CD4-positive, CD25-positive, alpha-beta regulatory T cell (primary cell): ENCODE measurements around the gene SLC2A9. TPM values are rescaled to one million over a fixed set of nuclear protein-coding genes. Genes with fewer than 3 reads are reported as not detected.

Experiments used
- ATAC-seq, 2 donors: fragments of 150-1000 bp; cut with Tn5 transposase; one replicate each; pipeline ENCODE4 v1.10.0; 2021; ENCODE audit warnings: low read depth in 2 of 2, moderate number of reproducible peaks in 2 of 2, moderate library complexity in 1 of 2
- DNase-seq, 3 donors: peaks; one replicate each; pipeline versions ENCODE4 v3.0.0 to v3.0.0-alpha.2; 2012 to 2022; ENCODE audit warnings: mixed read lengths in 1 of 3
- H3K27ac ChIP-seq: one replicate; pipeline ENCODE4 v1.7.0; 2013; ENCODE audit warnings: mild to moderate bottlenecking, low read length; ENCODE audit not compliant: insufficient read depth, poor library complexity, severe bottlenecking
- H3K27me3 ChIP-seq: one replicate; pipeline ENCODE4 v1.7.0; 2013; ENCODE audit warnings: low read length; ENCODE audit not compliant: control insufficient read depth, insufficient read depth
- H3K36me3 ChIP-seq: one replicate; pipeline ENCODE4 v1.7.0; 2013; ENCODE audit warnings: mild to moderate bottlenecking, low read length, moderate library complexity; ENCODE audit not compliant: control insufficient read depth, insufficient read depth
- H3K4me1 ChIP-seq: 2 replicates; pipeline ENCODE4 v1.7.0; 2013; ENCODE audit warnings: mild to moderate bottlenecking, low read length; ENCODE audit not compliant: insufficient read depth, control insufficient read depth, poor library complexity, severe bottlenecking
- H3K4me3 ChIP-seq: one replicate; pipeline ENCODE4 v1.7.0; 2013; ENCODE audit warnings: low read depth, mild to moderate bottlenecking, low read length, moderate library complexity
- H3K9me3 ChIP-seq, 2 experiments: 1 replicate in 1 of 2; 2 replicates in 1 of 2; pipeline ENCODE4 v1.7.0; 2013; ENCODE audit warnings: low read length in 2 of 2, mild to moderate bottlenecking in 1 of 2, moderate library complexity in 1 of 2; ENCODE audit not compliant: control insufficient read depth in 2 of 2
- H3K27ac Mint-ChIP-seq, 3 donors: one replicate each; pipeline ENCODE4 v1.8.0; 2020 to 2022; ENCODE audit warnings: mild to moderate bottlenecking in 3 of 3, mixed read lengths in 3 of 3, moderate library complexity in 2 of 3
- H3K27me3 Mint-ChIP-seq: one replicate; pipeline ENCODE4 v1.8.0; 2022; ENCODE audit warnings: mild to moderate bottlenecking, mixed read lengths
- H3K36me3 Mint-ChIP-seq: one replicate; pipeline ENCODE4 v1.8.0; 2020; ENCODE audit warnings: mixed read lengths
- H3K4me1 Mint-ChIP-seq, 4 donors: one replicate each; pipeline ENCODE4 v1.8.0; 2020 to 2022; ENCODE audit warnings: mixed read lengths in 4 of 4, mild to moderate bottlenecking in 1 of 4
- H3K4me3 Mint-ChIP-seq, 4 donors: one replicate each; pipeline ENCODE4 v1.8.0; 2020 to 2022; ENCODE audit warnings: mild to moderate bottlenecking in 4 of 4, mixed read lengths in 4 of 4, moderate library complexity in 3 of 4
- H3K9me3 Mint-ChIP-seq, 7 donors: one replicate each; pipeline ENCODE4 v1.8.0; 2020 to 2022; ENCODE audit warnings: mixed read lengths in 7 of 7, mild to moderate bottlenecking in 3 of 7, moderate library complexity in 2 of 7
- polyA plus RNA-seq, 4 donors: library from polyadenylated mRNA; unstranded; fragments of 300-500 nt; fragmentation: Illumina TruSeq; gene quantifications; one replicate each; pipeline ENCODE4 v1.2.3, GENCODE V29; 2021
- total RNA-seq: library from RNA; stranded (reverse); gene quantifications from one replicate; pipeline ENCODE4 v1.2.3, GENCODE V29; 2022

The SLC2A9 gene
- total and polyA plus RNA-seq, 5 donors from 2014 or later, result 0.41 to 5.7 (median 0.81) TPM

GRCh38 chr4:10050721-10051120 is 29.4 kb upstream of the SLC2A9 start:
- no peak overlapping the region for H3K4me3 ChIP-seq
- no peaks in the 10 kb centered on the region for H3K4me1 ChIP-seq
- Mint-ChIP-seq H3K4me1 (peaks cover 0 to 9% (median 3%) of the 10 kb centered on the region in 4 donors), H3K36me3 (peaks cover 27% of the 10 kb centered on the region), H3K27me3 (peaks cover 8% of the 10 kb centered on the region), H3K9me3 (peaks cover 0 to under 1% (median 0%) of the 10 kb centered on the region in 7 donors), H3K4me3 (no peak overlapping the region), H3K27ac (no peak overlapping the region)
- H3K27me3 ChIP-seq, result no peaks in the 10 kb centered on the region
- no peak for DNase-seq
- no peaks in the 10 kb centered on the region for H3K9me3 ChIP-seq
- H3K36me3 ChIP-seq, result no peaks in the 10 kb centered on the region
- H3K27ac ChIP-seq, result no peak overlapping the region
- ATAC-seq, result no peak

DNA sequence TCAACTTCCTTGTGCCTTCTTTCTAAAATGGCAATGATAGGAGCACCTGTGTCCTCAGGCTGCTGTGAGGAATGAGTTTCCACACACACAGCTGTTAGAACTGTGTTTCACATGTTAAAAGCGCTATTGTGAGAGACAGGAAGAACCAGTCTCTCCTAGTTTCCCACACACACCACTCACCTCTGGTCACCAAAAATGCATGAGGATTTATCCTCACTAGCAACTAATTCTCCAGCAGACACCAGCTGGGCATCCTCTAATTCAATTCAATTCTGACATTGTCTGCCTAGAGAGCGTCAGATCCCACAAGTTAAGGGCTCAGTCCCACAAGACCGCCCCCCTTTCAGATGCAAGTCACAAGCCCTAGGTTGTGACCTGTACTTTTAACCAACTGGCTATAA is 29.0 kb upstream of the SLC2A9 start:
- Histone ChIP-seq H3K27ac (no peak overlapping the region), H3K4me1 (no peaks in the 10 kb centered on the region), H3K36me3 (no peaks in the 10 kb centered on the region), H3K27me3 (no peaks in the 10 kb centered on the region), H3K9me3 (no peaks in the 10 kb centered on the region), H3K4me3 (no peak overlapping the region)
- H3K4me3 Mint-ChIP-seq, result no peak overlapping the region
- no peak overlapping the region for H3K27ac Mint-ChIP-seq
- peaks cover 26% of the 10 kb centered on the region for H3K36me3 Mint-ChIP-seq
- H3K27me3 Mint-ChIP-seq, result peaks cover 8% of the 10 kb centered on the region
- DNase-seq (no peak), ATAC-seq (no peak)
- peaks cover 0 to 9% (median 3%) of the 10 kb centered on the region in 4 donors for H3K4me1 Mint-ChIP-seq
- H3K9me3 Mint-ChIP-seq, result no peaks in the 10 kb centered on the region

DNA sequence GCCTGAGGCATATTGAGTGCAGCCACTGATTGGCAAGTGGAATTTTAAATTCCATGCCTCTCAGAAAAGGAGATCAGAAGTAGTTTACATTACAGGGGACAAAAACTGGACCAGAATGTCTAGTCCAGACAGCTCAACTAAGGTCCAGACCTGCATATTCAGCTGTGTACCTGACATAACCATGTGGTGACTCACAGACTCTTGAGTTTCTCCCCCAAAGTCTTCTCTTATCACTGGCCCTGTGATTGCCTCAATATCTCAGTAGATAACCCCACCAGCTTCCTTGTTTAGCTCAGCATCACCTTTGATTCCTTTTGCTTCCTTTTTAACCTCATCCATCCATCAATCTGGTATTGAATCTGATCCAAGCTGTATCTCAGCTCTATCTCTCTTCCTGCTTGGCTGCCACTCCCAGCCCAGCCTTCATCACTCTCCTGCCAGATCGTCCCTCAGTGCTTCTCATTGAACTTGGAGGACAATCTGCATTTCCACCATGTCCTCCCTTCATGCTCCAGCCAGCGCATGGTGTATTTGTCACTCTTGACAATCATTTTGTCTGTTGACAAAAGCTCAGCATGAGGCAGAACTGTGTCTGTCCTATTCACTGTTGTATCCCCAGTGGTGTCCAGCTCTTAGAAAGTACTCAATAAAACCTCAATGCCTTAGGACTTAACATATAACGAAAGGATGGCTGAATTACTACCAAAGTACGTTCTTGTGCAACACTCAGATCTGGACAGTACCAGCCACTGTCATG is 27.8 kb upstream of the SLC2A9 start:
- H3K4me3 Mint-ChIP-seq, result no peak overlapping the region
- H3K9me3 ChIP-seq, result no peaks in the 10 kb centered on the region
- H3K27ac Mint-ChIP-seq, result no peak overlapping the region
- no peak overlapping the region for H3K27ac ChIP-seq
- no peaks in the 10 kb centered on the region for H3K27me3 ChIP-seq
- no peaks in the 10 kb centered on the region for H3K36me3 ChIP-seq
- DNase-seq, result no peak
- ATAC-seq, result no peak
- peaks cover 8% of the 10 kb centered on the region for H3K27me3 Mint-ChIP-seq
- peaks cover 0 to 3% (median 0%) of the 10 kb centered on the region in 7 donors for H3K9me3 Mint-ChIP-seq
- H3K4me3 ChIP-seq, result no peak overlapping the region
- H3K36me3 Mint-ChIP-seq, result peaks cover 29% of the 10 kb centered on the region
- H3K4me1 Mint-ChIP-seq, result peaks cover 0 to 9% (median 3%) of the 10 kb centered on the region in 4 donors
- H3K4me1 ChIP-seq, result no peaks in the 10 kb centered on the region

- H3K4me1 Mint-ChIP-seq, result peaks cover 0 to 5% (median 3%) of the 10 kb centered on the region in 4 donors
- no peaks in the 10 kb centered on the region for H3K27me3 ChIP-seq
- no peaks in the 10 kb centered on the region for H3K4me1 ChIP-seq
- H3K36me3 Mint-ChIP-seq, result peaks cover 31% of the 10 kb centered on the region
- ATAC-seq, result no peak
- no peak overlapping the region for H3K27ac ChIP-seq
- H3K36me3 ChIP-seq, result no peaks in the 10 kb centered on the region
- H3K9me3 ChIP-seq, result peaks cover 5% of the 10 kb centered on the region in 2 experiments
- DNase-seq, result no peak
- H3K4me3 ChIP-seq, result no peak overlapping the region
- no peak overlapping the region for H3K27ac Mint-ChIP-seq
- peaks cover 0 to 4% (median 0%) of the 10 kb centered on the region in 7 donors for H3K9me3 Mint-ChIP-seq
- peaks cover 8% of the 10 kb centered on the region for H3K27me3 Mint-ChIP-seq
- H3K4me3 Mint-ChIP-seq, result no peak overlapping the region
These were observed 26.7 kb upstream of the SLC2A9 start for GRCh38 chr4:10047967-10048366.

DNA sequence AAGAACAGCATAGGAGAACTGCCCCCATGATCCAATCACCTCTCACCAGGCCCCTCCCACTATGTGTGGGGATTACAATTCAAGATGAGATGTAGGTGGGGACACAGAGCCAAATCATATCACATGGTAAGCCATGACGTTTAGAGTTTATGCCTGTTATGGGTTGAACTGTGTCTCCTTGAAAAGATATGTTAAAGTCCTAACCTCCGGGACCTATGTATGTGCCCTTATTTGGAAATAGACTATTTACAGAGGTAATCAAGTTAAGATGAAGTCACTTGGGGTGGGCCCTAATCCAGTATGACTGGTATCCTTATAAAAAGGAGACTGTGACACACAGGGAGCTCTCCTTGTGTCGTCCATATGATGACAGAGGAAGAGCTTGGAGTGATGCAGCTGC is 25.2 kb upstream of the SLC2A9 start:
- no peak overlapping the region for H3K27ac Mint-ChIP-seq
- H3K27me3 Mint-ChIP-seq, result peaks cover 8% of the 10 kb centered on the region
- H3K4me3 ChIP-seq, result no peak overlapping the region
- peaks cover 31% of the 10 kb centered on the region for H3K36me3 Mint-ChIP-seq
- peaks cover 11 to 14% of the 10 kb centered on the region in 2 experiments for H3K9me3 ChIP-seq
- H3K4me3 Mint-ChIP-seq, result no peak overlapping the region
- no peak for DNase-seq
- peaks cover 0 to 5% (median 0%) of the 10 kb centered on the region in 4 donors for H3K4me1 Mint-ChIP-seq
- H3K36me3 ChIP-seq, result no peaks in the 10 kb centered on the region
- H3K27ac ChIP-seq, result no peak overlapping the region
- H3K27me3 ChIP-seq, result peaks cover 2% of the 10 kb centered on the region
- peaks cover 0 to 14% (median 2%) of the 10 kb centered on the region in 7 donors for H3K9me3 Mint-ChIP-seq
- no peaks in the 10 kb centered on the region for H3K4me1 ChIP-seq
- no peak for ATAC-seq

DNA sequence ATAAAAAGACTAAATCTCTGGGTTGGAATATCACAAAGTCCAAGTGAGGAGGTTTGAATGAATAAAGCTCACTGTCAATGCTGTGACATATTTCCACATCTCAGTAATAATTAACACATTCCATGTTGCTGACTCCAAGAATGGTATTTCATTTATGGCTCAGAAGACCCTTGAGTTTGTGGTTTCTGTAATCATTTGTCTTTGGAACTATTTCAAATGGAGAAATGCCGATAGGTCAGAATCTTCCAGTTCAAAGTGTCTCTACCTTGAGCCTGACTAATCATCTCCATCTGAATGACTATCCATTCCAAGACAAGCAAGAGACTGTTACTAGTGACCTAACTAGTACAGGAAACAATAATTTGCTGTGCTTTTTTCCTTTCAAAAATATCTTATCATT is 24.2 kb upstream of the SLC2A9 start:
- H3K4me1 Mint-ChIP-seq, result peaks cover 0 to 5% (median 0%) of the 10 kb centered on the region in 4 donors
- no peak overlapping the region for H3K4me3 Mint-ChIP-seq
- no peak overlapping the region for H3K27ac ChIP-seq

DNA sequence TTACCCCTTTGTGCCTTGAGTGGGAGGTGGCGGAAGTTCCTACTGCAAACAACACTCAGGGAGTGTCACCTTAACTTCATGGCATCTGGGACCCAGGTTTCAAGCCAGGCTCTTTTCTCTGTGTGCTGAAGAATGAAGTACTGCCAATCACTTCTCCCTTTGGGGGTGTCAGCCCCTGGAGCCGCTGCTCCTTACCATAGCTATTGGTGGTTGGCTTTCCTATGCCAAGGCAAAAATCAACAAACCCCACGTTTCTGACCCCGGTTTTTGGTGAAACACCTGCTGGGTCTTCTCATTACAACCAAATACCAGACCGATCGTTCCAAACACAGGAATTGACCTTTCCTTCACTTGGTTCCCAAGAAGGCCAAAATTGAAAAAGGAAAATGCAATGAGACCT is 19.7 kb upstream of the SLC2A9 start:
- DNase-seq (no peak), ATAC-seq (no peak)
- peaks cover 11 to 14% of the 10 kb centered on the region in 2 experiments for H3K9me3 ChIP-seq
- no peak overlapping the region for H3K4me3 ChIP-seq
- Mint-ChIP-seq H3K4me3 (no peak overlapping the region), H3K9me3 (peaks cover 0 to 14% (median 2%) of the 10 kb centered on the region in 7 donors), H3K36me3 (peaks cover 42% of the 10 kb centered on the region), H3K27ac (no peak overlapping the region), H3K4me1 (peaks cover 0 to 1% (median 0%) of the 10 kb centered on the region in 4 donors), H3K27me3 (no peaks in the 10 kb centered on the region)
- H3K27me3 ChIP-seq, result peaks cover 2% of the 10 kb centered on the region
- no peaks in the 10 kb centered on the region for H3K4me1 ChIP-seq
- no peaks in the 10 kb centered on the region for H3K36me3 ChIP-seq
- H3K27ac ChIP-seq, result no peak overlapping the region

More for the DNA sequence above, 24.2 kb upstream of the SLC2A9 start:
- H3K9me3 ChIP-seq, result peaks cover 11 to 14% of the 10 kb centered on the region in 2 experiments
- no peaks in the 10 kb centered on the region for H3K36me3 ChIP-seq
- ATAC-seq (no peak), DNase-seq (no peak)
- Mint-ChIP-seq H3K36me3 (peaks cover 32% of the 10 kb centered on the region), H3K27ac (no peak overlapping the region), H3K9me3 (peaks cover 0 to 14% (median 2%) of the 10 kb centered on the region in 7 donors), H3K27me3 (peaks cover 8% of the 10 kb centered on the region)
- H3K27me3 ChIP-seq, result peaks cover 2% of the 10 kb centered on the region
- no peak overlapping the region for H3K4me3 ChIP-seq
- no peaks in the 10 kb centered on the region for H3K4me1 ChIP-seq
